Activated naive CD8-positive, alpha-beta T cell treated with anti-CD3 and anti-CD28 coated beads, Interleukin-2, amount 10 ng/mL, durations not matched to agents 7 days and 5 days (primary cell): ENCODE results near the gene SARNP. TPM values are rescaled to one million over a fixed set of nuclear protein-coding genes. Genes with fewer than 3 reads are reported as not detected.

Source experiments
- ATAC-seq: fragments of 150-1000 bp; cut with Tn5 transposase; one replicate; pipeline ENCODE4 v1.10.0; 2021; ENCODE audit warnings: low read depth, moderate library complexity
- POLR2A ChIA-PET: fragments of 350-600 bp; sonication (Branson Sonifier 250); formaldehyde crosslinking; loops from one replicate; lab custom pipeline; 2021; ENCODE audit warnings: antibody characterized with exemption; lab: Charles Lee
- DNase-seq: peaks from one replicate; pipeline ENCODE4 v3.0.0; 2021
- H3K27ac Mint-ChIP-seq: one replicate; pipeline ENCODE4 v1.8.0; 2022; ENCODE audit warnings: mild to moderate bottlenecking, mixed read lengths
- H3K27me3 Mint-ChIP-seq: one replicate; pipeline ENCODE4 v1.8.0; 2022; ENCODE audit warnings: mild to moderate bottlenecking, moderate library complexity, mixed read lengths
- H3K36me3 Mint-ChIP-seq: one replicate; pipeline ENCODE4 v1.8.0; 2021; ENCODE audit warnings: mild to moderate bottlenecking, mixed read lengths
- H3K4me1 Mint-ChIP-seq: one replicate; pipeline ENCODE4 v1.8.0; 2021; ENCODE audit warnings: mixed read lengths
- H3K4me3 Mint-ChIP-seq: one replicate; pipeline ENCODE4 v1.8.0; 2022; ENCODE audit warnings: mild to moderate bottlenecking, moderate library complexity, mixed read lengths
- H3K9me3 Mint-ChIP-seq: one replicate; pipeline ENCODE4 v1.8.0; 2021; ENCODE audit warnings: mixed read lengths
- total RNA-seq, 2 experiments: library from RNA; stranded (reverse); gene quantifications; one replicate each; pipeline ENCODE4 v1.2.3, GENCODE V29; 2021

The SARNP gene
- total RNA-seq, 2 experiments from 2014 or later: 80.6 to 82.4 TPM

DNA sequence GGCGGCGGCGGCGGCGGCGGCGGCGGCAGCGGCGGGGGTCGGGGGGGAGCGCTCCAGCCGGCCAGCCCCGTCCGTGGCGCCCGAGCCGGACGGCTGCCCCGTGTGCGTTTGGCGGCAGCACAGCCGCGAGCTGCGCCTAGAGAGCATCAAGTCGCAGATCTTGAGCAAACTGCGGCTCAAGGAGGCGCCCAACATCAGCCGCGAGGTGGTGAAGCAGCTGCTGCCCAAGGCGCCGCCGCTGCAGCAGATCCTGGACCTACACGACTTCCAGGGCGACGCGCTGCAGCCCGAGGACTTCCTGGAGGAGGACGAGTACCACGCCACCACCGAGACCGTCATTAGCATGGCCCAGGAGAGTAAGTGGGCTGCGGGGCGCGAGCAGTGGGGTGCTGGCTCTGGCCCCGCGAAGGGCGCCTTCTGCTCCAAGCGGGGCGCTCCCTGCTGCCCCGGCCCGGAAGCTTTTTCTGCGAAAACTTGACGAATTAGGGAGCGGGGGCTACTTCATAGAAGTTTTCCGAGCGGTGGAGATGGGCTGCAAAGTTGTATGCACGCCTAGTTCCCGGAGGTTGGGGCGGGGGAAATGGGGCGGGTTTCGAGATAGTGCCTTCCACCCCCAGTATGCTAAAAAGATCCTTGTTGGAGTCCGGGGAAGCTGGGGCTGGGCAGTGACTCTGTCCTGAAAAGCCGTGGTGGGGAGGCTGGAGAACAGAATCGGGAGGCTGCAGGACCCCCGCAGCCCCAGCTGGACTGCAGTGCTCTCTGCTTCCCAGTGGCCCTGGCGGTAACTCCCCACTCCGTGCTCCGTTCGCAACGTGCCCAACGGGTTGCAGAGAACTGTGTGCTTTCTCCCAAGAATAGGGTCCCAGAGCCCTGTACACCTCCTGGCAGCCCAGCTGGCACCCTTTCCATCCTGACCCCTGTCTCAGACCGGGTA lies 73.9 kb downstream of the SARNP start:
- ATAC-seq (peak; percentile 45), DNase-seq (peak; percentile 73)
- Mint-ChIP-seq H3K27me3 (peaks cover 4% of the 10 kb centered on the region), H3K4me3 (peak overlapping the region; percentile 87), H3K9me3 (no peaks in the 10 kb centered on the region), H3K4me1 (peaks cover 34% of the 10 kb centered on the region), H3K36me3 (no peaks in the 10 kb centered on the region), H3K27ac (peak overlapping the region; percentile 73)
- POLR2A ChIA-PET: interaction anchor here (0.6 to 2.4 kb wide), 12 partner anchors 8 to 201 kb away, joined by 3 to 11 read pairs (median 4); partner anchors contain the start of genes CD63, ORMDL2, PYM1 and SARNP

- Mint-ChIP-seq H3K27me3 (peaks cover 4% of the 10 kb centered on the region), H3K36me3 (no peaks in the 10 kb centered on the region), H3K4me3 (peak within 1 kb of the TSS; percentile 87), H3K9me3 (no peaks in the 10 kb centered on the region), H3K27ac (peak within 1 kb of the TSS; percentile 73), H3K4me1 (peaks cover 40% of the 10 kb centered on the region)
- peak; percentile 77 for DNase-seq
- ATAC-seq: peak; percentile 60
- POLR2A ChIA-PET: interaction anchor here (0.6 to 2.4 kb wide), 10 partner anchors 11 to 314 kb away, joined by 3 to 11 read pairs (median 5); partner anchors contain the start of genes CD63, ORMDL2, PYM1 and SARNP
Measured at GRCh38 chr12:55742719-55743405, 74.7 kb downstream of the SARNP start, which contains the start of gene GDF11. TSS of gene GDF11 (plus strand) at chr12:55743122. CDS start at chr12:55743317, 195 bp downstream.

GRCh38 chr12:55741931-55742680 lies 75.4 kb downstream of the SARNP start:
- POLR2A ChIA-PET: interaction anchor here (0.6 to 1.0 kb wide), 2 partner anchors 12 to 314 kb away, joined by 3 read pairs; no protein-coding TSS in a partner anchor
- peaks cover 4% of the 10 kb centered on the region for H3K27me3 Mint-ChIP-seq
- peak overlapping the region; percentile 72 for H3K27ac Mint-ChIP-seq
- H3K36me3 Mint-ChIP-seq: no peaks in the 10 kb centered on the region
- DNase-seq (no peak), ATAC-seq (no peak)
- no peaks in the 10 kb centered on the region for H3K9me3 Mint-ChIP-seq
- H3K4me3 Mint-ChIP-seq: peak overlapping the region; percentile 83
- peaks cover 43% of the 10 kb centered on the region for H3K4me1 Mint-ChIP-seq

GRCh38 chr12:55739025-55739378 lies 78.5 kb downstream of the SARNP start:
- peaks cover 4% of the 10 kb centered on the region for H3K27me3 Mint-ChIP-seq
- ATAC-seq: no peak

DNA sequence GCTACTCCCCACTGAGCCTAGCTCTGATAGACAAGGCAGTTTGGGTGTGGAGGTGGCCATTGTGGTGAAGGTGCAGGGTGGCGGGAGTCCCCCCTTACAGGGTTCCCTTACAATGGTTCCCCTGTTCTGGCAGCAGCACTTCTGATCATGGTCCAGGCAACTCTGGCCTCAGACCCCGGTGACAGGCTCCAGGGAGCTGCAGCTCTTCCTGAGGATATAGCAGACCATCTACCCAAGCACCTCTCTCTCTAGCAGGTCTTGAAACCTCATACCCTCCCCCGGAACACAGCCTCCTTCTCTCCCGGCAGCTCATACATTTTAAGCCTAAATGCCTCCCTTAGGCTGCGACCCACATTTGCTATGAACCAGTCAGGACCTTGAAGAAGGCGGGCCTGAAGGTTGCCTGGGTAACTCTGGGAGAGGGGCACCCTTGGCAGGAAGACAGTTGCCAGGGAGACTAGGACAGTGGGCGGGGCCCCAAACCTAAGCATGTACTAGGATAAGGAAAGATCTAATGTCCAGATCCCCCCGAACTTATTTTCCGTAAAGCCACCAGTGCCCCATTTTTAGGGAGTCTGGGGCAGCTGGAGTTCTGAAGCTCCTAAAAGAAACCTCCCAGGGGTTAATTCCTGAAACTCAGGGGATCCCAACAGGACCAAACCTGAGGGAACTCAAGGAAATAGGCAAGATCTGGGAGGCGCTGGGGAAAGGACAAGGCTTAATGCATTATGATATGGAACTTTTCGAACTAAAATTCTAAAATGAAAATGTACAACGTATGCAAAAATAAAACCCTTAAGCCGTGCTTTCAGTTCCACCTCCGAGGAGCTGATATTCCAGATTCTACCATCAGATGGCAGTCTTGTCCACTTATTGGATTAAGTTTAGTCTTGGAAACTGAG lies 79.2 kb downstream of the SARNP start:
- ATAC-seq: peak; percentile 74
- peak; percentile 73 for DNase-seq
- H3K36me3 Mint-ChIP-seq: no peaks in the 10 kb centered on the region
- H3K27ac Mint-ChIP-seq: peak overlapping the region; percentile 92
- POLR2A ChIA-PET: interaction anchor here (0.6 to 2.8 kb wide), 19 partner anchors 9 to 451 kb away, joined by 3 to 36 read pairs (median 5); partner anchors contain the start of genes BLOC1S1, CD63, DNAJC14 and ORMDL2
- H3K27me3 Mint-ChIP-seq: peaks cover 4% of the 10 kb centered on the region
- H3K4me1 Mint-ChIP-seq: peaks cover 32% of the 10 kb centered on the region
- peak overlapping the region; percentile 89 for H3K4me3 Mint-ChIP-seq
- no peaks in the 10 kb centered on the region for H3K9me3 Mint-ChIP-seq

More at GRCh38 chr12:55739025-55739378, 78.5 kb downstream of the SARNP start:
- POLR2A ChIA-PET: interaction anchor here (0.6 to 2.8 kb wide), 18 partner anchors 10 to 450 kb away, joined by 3 to 36 read pairs (median 5); partner anchors contain the start of genes BLOC1S1, CD63, ORMDL2 and PYM1
- H3K9me3 Mint-ChIP-seq: no peaks in the 10 kb centered on the region
- no peaks in the 10 kb centered on the region for H3K36me3 Mint-ChIP-seq
- peak overlapping the region; percentile 89 for H3K4me3 Mint-ChIP-seq
- DNase-seq: no peak
- H3K27ac Mint-ChIP-seq: no peak overlapping the region
- H3K4me1 Mint-ChIP-seq: peaks cover 32% of the 10 kb centered on the region

DNA sequence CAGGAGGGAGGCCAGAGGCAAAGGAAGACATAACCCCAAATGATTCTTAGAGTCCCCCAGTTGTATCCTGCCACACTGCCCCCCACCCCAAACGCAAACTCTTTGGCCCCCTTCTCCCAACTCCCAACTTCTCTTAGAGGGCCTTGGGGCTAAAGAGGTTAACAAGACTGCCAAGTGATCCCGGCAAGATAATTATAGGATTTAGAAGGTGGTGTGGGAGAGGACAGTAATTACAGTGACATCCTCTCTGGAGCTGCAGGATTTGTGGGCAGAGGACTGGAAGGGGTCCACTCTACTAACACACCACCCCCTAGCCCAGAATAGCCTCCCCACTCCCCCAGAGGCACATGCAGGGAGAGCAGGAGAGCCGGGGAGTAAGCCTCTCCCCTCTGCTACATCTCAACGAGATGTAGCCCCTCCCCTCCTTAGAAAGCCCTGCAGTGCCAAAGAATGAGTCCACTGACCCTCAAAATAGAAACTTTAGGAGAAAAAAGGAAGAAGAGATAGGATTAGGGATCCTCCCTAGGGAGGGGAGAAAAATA lies 79.9 kb downstream of the SARNP start:
- Mint-ChIP-seq H3K36me3 (no peaks in the 10 kb centered on the region), H3K4me3 (peak overlapping the region; percentile 89), H3K27ac (peak overlapping the region; percentile 92), H3K27me3 (peaks cover 3% of the 10 kb centered on the region), H3K4me1 (peaks cover 31% of the 10 kb centered on the region), H3K9me3 (no peaks in the 10 kb centered on the region)
- POLR2A ChIA-PET: interaction anchor here (0.6 to 2.8 kb wide), 14 partner anchors 8 to 380 kb away, joined by 3 to 36 read pairs (median 6); partner anchors contain the start of genes BLOC1S1, CD63, DNAJC14 and ORMDL2
- ATAC-seq (peak; percentile 19), DNase-seq (no peak)

GRCh38 chr12:55736780-55737580 lies 80.5 kb downstream of the SARNP start:
- Mint-ChIP-seq H3K27ac (peak overlapping the region; percentile 92), H3K36me3 (no peaks in the 10 kb centered on the region), H3K4me3 (peak overlapping the region; percentile 89), H3K27me3 (no peaks in the 10 kb centered on the region), H3K9me3 (no peaks in the 10 kb centered on the region), H3K4me1 (peaks cover 30% of the 10 kb centered on the region)
- ATAC-seq: peak; percentile 45
- POLR2A ChIA-PET: interaction anchor here (0.5 to 2.8 kb wide), 8 partner anchors 8 to 388 kb away, joined by 3 to 36 read pairs (median 8); partner anchors contain the start of genes BLOC1S1, CD63 and PYM1
- peak; percentile 76 for DNase-seq

DNA sequence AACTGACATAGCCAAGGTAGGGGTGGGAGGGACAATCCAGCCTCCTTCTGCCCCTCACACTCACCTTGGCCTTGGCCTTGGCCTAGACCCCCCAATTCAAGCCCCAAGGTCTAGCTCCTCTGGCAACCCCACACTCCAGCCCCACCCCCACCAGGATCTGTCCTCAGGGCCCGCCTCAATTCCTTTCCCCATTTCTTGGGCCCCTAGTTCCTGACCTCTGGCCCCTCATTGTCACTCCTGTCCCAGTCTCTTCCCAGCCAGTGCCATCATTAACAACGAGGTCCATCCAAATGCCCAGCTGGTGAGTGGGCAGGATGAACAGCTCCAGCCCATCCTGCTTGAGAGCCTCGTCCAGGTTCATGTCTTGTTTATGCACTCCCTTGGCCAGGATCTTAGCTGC lies 81.4 kb downstream of the SARNP start:
- no peak for ATAC-seq
- H3K36me3 Mint-ChIP-seq: no peaks in the 10 kb centered on the region
- peaks cover 29% of the 10 kb centered on the region for H3K4me1 Mint-ChIP-seq
- POLR2A ChIA-PET: interaction anchor here (0.7 to 1.3 kb wide), 2 partner anchors 82 to 194 kb away, joined by 3 read pairs; partner anchors contain the start of gene ORMDL2
- H3K4me3 Mint-ChIP-seq: no peak overlapping the region
- H3K27me3 Mint-ChIP-seq: no peaks in the 10 kb centered on the region
- H3K9me3 Mint-ChIP-seq: no peaks in the 10 kb centered on the region
- H3K27ac Mint-ChIP-seq: no peak overlapping the region
- DNase-seq: no peak

DNA sequence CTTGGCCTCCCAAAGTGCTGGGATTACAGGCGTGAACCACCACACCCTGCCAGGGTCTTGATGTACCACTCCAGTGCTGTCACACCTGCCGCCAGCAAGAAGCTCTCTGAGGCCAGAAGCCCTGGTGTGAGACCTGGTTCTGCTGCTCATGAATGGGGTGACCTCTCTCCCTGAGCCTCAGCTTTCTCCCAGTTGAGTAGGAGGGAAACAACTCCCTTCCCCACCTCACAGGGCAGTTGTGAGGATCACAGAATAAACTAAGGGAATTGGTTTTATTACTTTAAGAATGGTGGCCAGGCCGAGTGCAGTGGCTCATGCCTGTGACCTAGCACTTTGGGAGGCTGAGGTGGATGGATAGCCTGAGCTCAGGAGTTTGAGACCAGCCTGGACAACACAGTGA lies 82.9 kb downstream of the SARNP start:
- DNase-seq (no peak), ATAC-seq (no peak)
- no peaks in the 10 kb centered on the region for H3K36me3 Mint-ChIP-seq
- POLR2A ChIA-PET: interaction anchor here (0.7 to 1.0 kb wide), 2 partner anchors 10 to 11 kb away, joined by 6 read pairs; no protein-coding TSS in a partner anchor
- no peak overlapping the region for H3K4me3 Mint-ChIP-seq
- no peaks in the 10 kb centered on the region for H3K9me3 Mint-ChIP-seq
- H3K27ac Mint-ChIP-seq: no peak overlapping the region
- H3K4me1 Mint-ChIP-seq: peaks cover 42% of the 10 kb centered on the region
- H3K27me3 Mint-ChIP-seq: no peaks in the 10 kb centered on the region

- ATAC-seq (no peak), DNase-seq (no peak)
- Mint-ChIP-seq H3K27ac (no peak overlapping the region), H3K36me3 (no peaks in the 10 kb centered on the region), H3K4me1 (peaks cover 43% of the 10 kb centered on the region), H3K27me3 (no peaks in the 10 kb centered on the region), H3K4me3 (no peak overlapping the region), H3K9me3 (no peaks in the 10 kb centered on the region)
- POLR2A ChIA-PET: interaction anchor here (0.7 to 1.0 kb wide), 2 partner anchors 9 to 10 kb away, joined by 6 read pairs; no protein-coding TSS in a partner anchor
Measured at GRCh38 chr12:55733858-55734257, 83.7 kb downstream of the SARNP start.
